ENCODE data around the gene CLCN5. TPM values are rescaled to one million over a fixed set of nuclear protein-coding genes. Genes with fewer than 3 reads are reported as not detected.

CLCN5 gene
- total RNA-seq, 4 donors from 2014 or later = 2.7 to 13.1 (median 6.8) TPM

DNA sequence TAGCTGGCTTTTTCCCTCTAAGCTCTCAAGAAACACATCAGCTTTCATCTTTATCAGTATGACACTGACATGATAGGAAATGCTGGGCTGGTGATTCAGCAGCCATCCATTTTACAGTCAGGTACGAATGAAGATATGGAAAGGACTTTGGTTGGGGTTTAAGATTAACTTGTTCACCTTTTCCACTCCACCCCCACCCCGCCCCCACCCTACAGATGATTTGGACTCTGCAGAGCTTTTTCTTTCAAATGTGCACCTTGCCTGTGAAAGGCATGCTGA is 145.8 kb downstream of the CLCN5 start:
- in situ Hi-C loops (cut with MboI; ENCODE audit: low sequenced_read_pairs in 4 of 4) = no loop called here
- Histone ChIP-seq H3K36me3 (no peaks in the 10 kb centered on the region), H3K27me3 (peaks cover 0 to 3% (median 0%) of the 10 kb centered on the region in 3 donors), H3K27ac (no peak overlapping the region), H3K9me3 (no peaks in the 10 kb centered on the region), H3K4me3 (no peak overlapping the region), H3K4me1 (no peaks in the 10 kb centered on the region)
- TF ChIP-seq POLR2A (IDR thresholded peaks at IDR 0.05) = no peak
- TF ChIP-seq, protein P1, sequence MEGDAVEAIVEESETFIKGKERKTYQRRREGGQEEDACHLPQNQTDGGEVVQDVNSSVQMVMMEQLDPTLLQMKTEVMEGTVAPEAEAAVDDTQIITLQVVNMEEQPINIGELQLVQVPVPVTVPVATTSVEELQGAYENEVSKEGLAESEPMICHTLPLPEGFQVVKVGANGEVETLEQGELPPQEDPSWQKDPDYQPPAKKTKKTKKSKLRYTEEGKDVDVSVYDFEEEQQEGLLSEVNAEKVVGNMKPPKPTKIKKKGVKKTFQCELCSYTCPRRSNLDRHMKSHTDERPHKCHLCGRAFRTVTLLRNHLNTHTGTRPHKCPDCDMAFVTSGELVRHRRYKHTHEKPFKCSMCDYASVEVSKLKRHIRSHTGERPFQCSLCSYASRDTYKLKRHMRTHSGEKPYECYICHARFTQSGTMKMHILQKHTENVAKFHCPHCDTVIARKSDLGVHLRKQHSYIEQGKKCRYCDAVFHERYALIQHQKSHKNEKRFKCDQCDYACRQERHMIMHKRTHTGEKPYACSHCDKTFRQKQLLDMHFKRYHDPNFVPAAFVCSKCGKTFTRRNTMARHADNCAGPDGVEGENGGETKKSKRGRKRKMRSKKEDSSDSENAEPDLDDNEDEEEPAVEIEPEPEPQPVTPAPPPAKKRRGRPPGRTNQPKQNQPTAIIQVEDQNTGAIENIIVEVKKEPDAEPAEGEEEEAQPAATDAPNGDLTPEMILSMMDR (IDR thresholded peaks at IDR 0.05 in 4 of 5, conservative IDR thresholded peaks at IDR 0.05 in 1 of 5) = no peak
- ATAC-seq = no peak
- intact Hi-C loops (cut with DNase I; ENCODE audit: low total_unique reads) = no loop called here
- no peak for DNase-seq

- Histone ChIP-seq H3K4me3 (no peak overlapping the region), H3K4me1 (no peaks in the 10 kb centered on the region), H3K9me3 (no peaks in the 10 kb centered on the region), H3K36me3 (no peaks in the 10 kb centered on the region), H3K27me3 (peaks cover 0 to 3% (median 0%) of the 10 kb centered on the region in 3 donors), H3K27ac (no peak overlapping the region)
- no peak for DNase-seq
- in situ Hi-C loops (cut with MboI; ENCODE audit: low sequenced_read_pairs in 4 of 4) (no loop called here), intact Hi-C loops (cut with DNase I; ENCODE audit: low total_unique reads) (no loop called here)
- ATAC-seq = no peak
- no peak for TF ChIP-seq POLR2A (IDR thresholded peaks at IDR 0.05)
- TF ChIP-seq, protein P1 (IDR thresholded peaks at IDR 0.05 in 4 of 5, conservative IDR thresholded peaks at IDR 0.05 in 1 of 5) = no peak
These were observed 146.5 kb downstream of the CLCN5 start for GRCh38 chrX:50068893-50069292.

- no peak overlapping the region for H3K27ac ChIP-seq
- TF ChIP-seq, protein P1 (IDR thresholded peaks at IDR 0.05 in 4 of 5, conservative IDR thresholded peaks at IDR 0.05 in 1 of 5) = no peak
- TF ChIP-seq POLR2A (IDR thresholded peaks at IDR 0.05) = no peak
- DNase-seq = no peak
- no peaks in the 10 kb centered on the region for H3K4me1 ChIP-seq
- no peaks in the 10 kb centered on the region for H3K9me3 ChIP-seq
- peaks cover 0 to 3% (median 0%) of the 10 kb centered on the region in 3 donors for H3K27me3 ChIP-seq
- in situ Hi-C loops (cut with MboI; ENCODE audit: low sequenced_read_pairs in 4 of 4) = no loop called here
- ATAC-seq = no peak
- H3K4me3 ChIP-seq = no peak overlapping the region
- intact Hi-C loops (cut with DNase I; ENCODE audit: low total_unique reads) = no loop called here
- no peaks in the 10 kb centered on the region for H3K36me3 ChIP-seq
These were observed 149.1 kb downstream of the CLCN5 start for GRCh38 chrX:50071494-50071893.

GRCh38 chrX:50072110-50072509 is 149.7 kb downstream of the CLCN5 start:
- Histone ChIP-seq H3K4me3 (no peak overlapping the region), H3K27ac (no peak overlapping the region), H3K9me3 (no peaks in the 10 kb centered on the region), H3K4me1 (no peaks in the 10 kb centered on the region), H3K27me3 (peaks cover 0 to 3% (median 0%) of the 10 kb centered on the region in 3 donors), H3K36me3 (no peaks in the 10 kb centered on the region)
- intact Hi-C loops (cut with DNase I; ENCODE audit: low total_unique reads) = no loop called here
- DNase-seq (no peak), ATAC-seq (no peak)
- TF ChIP-seq, protein P1 (IDR thresholded peaks at IDR 0.05 in 4 of 5, conservative IDR thresholded peaks at IDR 0.05 in 1 of 5) = no peak
- no peak for TF ChIP-seq POLR2A (IDR thresholded peaks at IDR 0.05)
- in situ Hi-C loops (cut with MboI; ENCODE audit: low sequenced_read_pairs in 4 of 4) = no loop called here

DNA sequence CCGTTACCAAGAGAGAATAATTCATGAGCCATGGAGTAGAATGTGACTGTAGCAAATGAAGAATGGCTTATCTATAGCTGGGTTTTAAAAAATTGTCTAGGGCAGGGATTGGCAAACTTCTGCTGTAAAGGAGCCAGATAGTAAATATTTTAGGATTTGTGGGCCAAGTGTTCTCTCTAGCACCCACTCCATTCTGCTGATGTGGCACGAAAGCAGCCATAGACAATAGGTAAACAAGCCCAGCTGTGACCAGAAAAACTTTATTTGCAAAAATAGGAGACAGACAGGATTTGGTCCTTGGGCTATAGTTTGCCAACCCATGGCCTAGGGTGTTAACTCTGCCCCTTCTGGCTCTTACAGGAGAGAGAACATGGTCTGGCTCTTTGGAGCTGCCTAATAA is 151.2 kb downstream of the CLCN5 start:
- in situ Hi-C loops (cut with MboI; ENCODE audit: low sequenced_read_pairs in 4 of 4) = no loop called here
- Histone ChIP-seq H3K4me3 (no peak overlapping the region), H3K36me3 (no peaks in the 10 kb centered on the region), H3K27me3 (peaks cover 0 to 3% (median 0%) of the 10 kb centered on the region in 3 donors), H3K27ac (no peak overlapping the region), H3K9me3 (no peaks in the 10 kb centered on the region), H3K4me1 (no peaks in the 10 kb centered on the region)
- intact Hi-C loops (cut with DNase I; ENCODE audit: low total_unique reads) = no loop called here
- ATAC-seq (no peak), DNase-seq (no peak)
- TF ChIP-seq, protein P1 (IDR thresholded peaks at IDR 0.05 in 4 of 5, conservative IDR thresholded peaks at IDR 0.05 in 1 of 5) = no peak
- TF ChIP-seq POLR2A (IDR thresholded peaks at IDR 0.05) = no peak

Measured in gastrocnemius medialis (tissue), 4 donors.